Measurements from ENCODE around the gene RTTN. TPM values are rescaled to one million over a fixed set of nuclear protein-coding genes. Genes with fewer than 3 reads are reported as not detected.
A peak's percentile ranks its signal among the peaks of the same experiment; 100 is the strongest.

RTTN gene
- total RNA-seq, 8 experiments from 2014 or later: 6.2 to 43.6 (median 13.7) TPM

DNA sequence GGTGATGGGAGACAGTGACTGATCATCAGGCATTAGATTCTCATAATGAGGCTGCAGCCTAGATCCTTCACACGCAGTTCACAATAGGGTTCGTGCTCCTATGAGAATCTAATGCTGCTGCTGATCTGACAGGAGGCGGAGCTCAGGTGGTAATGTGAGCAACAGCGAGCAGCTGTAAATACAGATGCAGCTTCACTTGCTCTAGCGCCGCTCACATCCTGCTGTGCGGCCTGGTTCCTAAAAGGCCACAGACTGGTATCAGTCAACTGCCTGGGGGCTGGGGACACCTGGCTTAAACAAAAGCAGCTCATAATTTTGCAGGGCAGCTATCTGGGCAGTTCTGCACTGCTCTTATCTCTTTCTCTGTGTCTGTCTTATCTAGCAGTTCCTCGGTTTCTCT is 237.4 kb downstream of the RTTN start:
- Histone ChIP-seq H3K4me1 (replicated peaks in 1 of 2) (no peaks in the 10 kb centered on the region), H3K4me3 (no peak overlapping the region), H3K27ac (no peak overlapping the region)
- in situ Hi-C loops (cut with MboI; ENCODE audit: low pct_unique_long_range_greater_than_20kb in 2 of 9, low sequenced_read_pairs in 9 of 9, unreplicated experiment in 9 of 9): no loop called here
- 48 to 100% (median 79%) methylated on average over 1 to 7 of the region's 8 CpGs; no CpG with 5 or more reads in 2 of the 10 experiments for WGBS, 10 experiments
- peak in 4 of 8 experiments; percentile 12 to 74 (median 68) for ATAC-seq (replicated peaks in 6 of 8)

GRCh38 chr18:69963196-69963595 is 242.3 kb downstream of the RTTN start:
- 79 to 91% (median 84%) methylated on average over 1 to 4 of the region's 4 CpGs; no CpG with 5 or more reads in 1 of the 10 experiments for WGBS, 10 experiments
- in situ Hi-C loops (cut with MboI; ENCODE audit: low pct_unique_long_range_greater_than_20kb in 2 of 9, low sequenced_read_pairs in 9 of 9, unreplicated experiment in 9 of 9): no loop called here

DNA sequence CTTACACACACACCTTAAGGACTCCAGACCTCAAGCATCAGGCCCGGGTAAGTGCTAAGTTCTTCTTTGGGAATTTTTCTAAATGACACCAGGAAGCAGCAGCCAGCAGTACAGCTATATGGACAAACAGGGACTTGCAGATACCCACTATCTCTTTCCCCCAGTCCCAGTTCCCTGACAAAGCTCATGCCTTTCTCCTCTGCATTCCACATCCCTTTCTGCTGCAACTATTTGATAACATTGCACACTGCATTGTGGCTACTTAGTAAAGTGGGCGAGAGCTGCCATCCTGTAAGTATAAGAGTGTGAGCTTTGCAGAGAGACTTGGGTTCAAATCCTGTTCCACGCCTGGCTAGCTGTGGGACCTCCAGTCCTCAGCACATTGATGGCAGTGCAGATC is 243.8 kb downstream of the RTTN start:
- in situ Hi-C loops (cut with MboI; ENCODE audit: low pct_unique_long_range_greater_than_20kb in 2 of 9, low sequenced_read_pairs in 9 of 9, unreplicated experiment in 9 of 9): no loop called here
- 20 to 100% (median 92%) methylated on average over 1 to 2 of the region's 3 CpGs; no CpG with 5 or more reads in 5 of the 10 experiments for WGBS, 10 experiments
- Histone ChIP-seq H3K4me1 (replicated peaks in 1 of 2) (peaks cover 5 to 7% of the 10 kb centered on the region in 2 donors), H3K4me3 (no peak overlapping the region), H3K27ac (no peak overlapping the region)
- no peak for ATAC-seq (replicated peaks in 6 of 8)

More at GRCh38 chr18:69963196-69963595, 242.3 kb downstream of the RTTN start:
- H3K27ac ChIP-seq: no peak overlapping the region
- no peak for ATAC-seq (replicated peaks in 6 of 8)
- no peak overlapping the region for H3K4me3 ChIP-seq
- peaks cover 0 to 3% of the 10 kb centered on the region in 2 donors for H3K4me1 ChIP-seq (replicated peaks in 1 of 2)

- Histone ChIP-seq H3K4me1 (replicated peaks in 1 of 2) (peaks cover 5 to 7% of the 10 kb centered on the region in 2 donors), H3K4me3 (no peak overlapping the region), H3K27ac (no peak overlapping the region)
- in situ Hi-C loops (cut with MboI; ENCODE audit: low pct_unique_long_range_greater_than_20kb in 2 of 9, low sequenced_read_pairs in 9 of 9, unreplicated experiment in 9 of 9): no loop called here
- WGBS, 10 experiments: 73 to 100% (median 80%) methylated on average over 1 to 4 of the region's 5 CpGs; no CpG with 5 or more reads in 5 of the 10 experiments
- ATAC-seq (replicated peaks in 6 of 8): peak in 2 of 8 experiments; percentile 56 to 77
Measured at GRCh38 chr18:69958422-69958821, 247.1 kb downstream of the RTTN start.

DNA sequence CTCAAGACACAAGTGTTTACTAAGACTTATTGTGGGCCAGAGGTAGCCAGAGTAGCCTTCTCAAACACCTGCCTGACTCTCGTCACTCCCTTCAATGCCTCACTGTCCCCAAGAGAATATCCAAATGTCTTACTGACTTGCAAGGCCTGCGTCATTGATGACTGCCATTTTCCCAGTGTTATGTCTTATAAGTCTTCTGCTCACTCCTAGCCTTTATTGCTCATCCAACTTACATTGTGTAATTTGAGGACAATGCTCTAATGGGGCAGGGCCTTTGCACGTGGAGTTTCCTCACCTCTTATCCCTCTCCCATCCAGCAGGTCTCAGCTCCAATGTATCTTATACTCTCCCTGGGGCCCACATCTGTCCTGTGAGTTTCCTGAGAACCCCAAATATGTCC is 247.7 kb downstream of the RTTN start:
- WGBS, 10 experiments: 88 to 100% (median 94%) methylated on average over 1 to 3 of the region's 3 CpGs; no CpG with 5 or more reads in 4 of the 10 experiments
- Histone ChIP-seq H3K4me1 (replicated peaks in 1 of 2) (peaks cover 5 to 7% of the 10 kb centered on the region in 2 donors), H3K27ac (no peak overlapping the region), H3K4me3 (no peak overlapping the region)
- ATAC-seq (replicated peaks in 6 of 8): no peak
- in situ Hi-C loops (cut with MboI; ENCODE audit: low pct_unique_long_range_greater_than_20kb in 2 of 9, low sequenced_read_pairs in 9 of 9, unreplicated experiment in 9 of 9): no loop called here

DNA sequence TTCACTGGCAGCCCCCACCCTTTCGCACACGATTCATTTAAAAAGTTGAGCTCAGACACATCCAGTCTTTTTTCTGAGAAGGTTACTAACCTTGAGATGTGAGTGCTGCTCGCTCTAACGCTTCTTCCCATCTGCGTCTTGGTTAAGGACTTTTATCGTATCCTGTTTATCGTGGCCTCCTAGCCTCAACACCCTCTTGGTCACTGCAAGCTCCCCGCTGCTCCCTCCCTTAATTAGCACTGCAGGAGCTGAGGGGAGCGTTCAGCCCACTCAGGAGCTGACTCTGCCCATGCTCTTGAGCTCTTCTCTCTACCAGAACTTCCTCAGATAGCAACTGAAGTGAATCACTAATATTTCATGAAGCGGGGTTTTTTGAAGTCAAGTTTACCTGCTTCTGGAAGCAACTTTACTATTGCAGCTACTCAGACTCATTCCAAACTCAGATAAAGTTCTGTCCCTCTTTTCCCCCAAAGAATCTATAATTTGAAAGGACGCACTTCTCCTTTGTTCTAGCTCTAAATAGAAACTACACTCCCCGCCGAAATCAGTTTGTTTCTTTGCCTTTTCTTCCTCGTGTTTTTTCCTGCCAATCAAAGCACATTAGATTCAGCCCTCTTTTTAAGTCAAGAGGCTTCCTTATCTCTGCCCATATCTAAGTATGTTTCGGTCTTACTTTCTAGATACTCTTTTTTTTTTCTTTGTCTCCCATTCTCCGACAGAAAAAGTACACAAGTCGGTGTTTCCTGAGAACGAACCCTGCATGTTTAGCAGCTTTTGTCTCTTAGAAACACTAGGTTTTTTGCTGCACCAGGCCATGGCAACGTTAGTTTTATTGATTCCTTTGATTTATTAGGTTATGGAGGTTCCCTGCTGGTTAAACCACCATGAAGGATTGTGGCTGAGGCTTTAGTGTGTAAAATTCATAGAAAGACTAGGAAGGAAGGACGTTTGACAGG is 248.5 kb downstream of the RTTN start:
- Histone ChIP-seq H3K4me1 (replicated peaks in 1 of 2) (peaks cover 5 to 7% of the 10 kb centered on the region in 2 donors), H3K27ac (no peak overlapping the region), H3K4me3 (no peak overlapping the region)
- in situ Hi-C loops (cut with MboI; ENCODE audit: low pct_unique_long_range_greater_than_20kb in 2 of 9, low sequenced_read_pairs in 9 of 9, unreplicated experiment in 9 of 9): no loop called here
- 54 to 87% (median 68%) methylated on average over 8 to 19 of the region's 20 CpGs for WGBS, 10 experiments
- ATAC-seq (replicated peaks in 6 of 8): no peak

- Histone ChIP-seq H3K4me1 (replicated peaks in 1 of 2) (peaks cover 5 to 7% of the 10 kb centered on the region in 2 donors), H3K27ac (no peak overlapping the region), H3K4me3 (no peak overlapping the region)
- ATAC-seq (replicated peaks in 6 of 8): peak in 1 of 8 experiments; percentile 35
- 60 to 100% (median 88%) methylated on average over 1 to 4 of the region's 5 CpGs; no CpG with 5 or more reads in 2 of the 10 experiments for WGBS, 10 experiments
- in situ Hi-C loops (cut with MboI; ENCODE audit: low pct_unique_long_range_greater_than_20kb in 2 of 9, low sequenced_read_pairs in 9 of 9, unreplicated experiment in 9 of 9): no loop called here
Measured at GRCh38 chr18:69956057-69956456, 249.4 kb downstream of the RTTN start.

DNA sequence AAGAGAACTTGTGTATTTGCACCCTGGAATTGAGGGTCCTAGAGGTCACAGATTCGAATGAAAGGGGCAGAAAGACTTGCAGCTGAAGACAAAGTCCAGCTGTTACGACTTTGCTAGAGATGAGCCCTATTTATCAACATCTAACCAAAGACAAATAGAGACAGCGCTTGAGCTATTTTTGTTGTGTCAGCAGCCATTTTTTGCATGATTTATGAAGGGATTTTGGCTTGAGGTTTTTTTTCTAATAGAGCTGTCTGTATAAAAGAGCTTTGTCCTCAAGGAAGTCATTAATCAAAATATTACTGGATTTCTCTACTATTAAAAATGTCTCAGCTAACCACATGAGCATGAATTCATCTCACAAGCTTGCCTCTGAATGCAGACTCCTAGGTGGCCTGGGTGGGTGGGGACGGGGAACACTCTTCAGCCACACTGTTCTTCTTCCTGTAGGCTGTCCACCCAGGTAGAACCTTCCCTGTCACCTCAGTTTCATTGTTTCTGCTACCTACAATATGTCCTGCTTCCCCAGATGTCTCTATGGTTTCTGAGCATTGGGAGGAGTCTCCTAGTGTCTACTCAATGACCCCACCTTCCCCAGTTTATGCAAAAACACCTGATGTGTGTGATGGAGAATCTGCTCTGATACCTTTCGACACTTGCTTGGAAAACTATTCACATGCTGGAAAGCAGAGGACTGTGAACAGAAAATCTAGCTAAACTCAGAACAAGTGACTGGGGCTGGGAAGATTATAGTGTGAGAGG is 250.6 kb downstream of the RTTN start:
- no peak overlapping the region for H3K27ac ChIP-seq
- peaks cover 5 to 7% of the 10 kb centered on the region in 2 donors for H3K4me1 ChIP-seq (replicated peaks in 1 of 2)
- in situ Hi-C loops (cut with MboI; ENCODE audit: low pct_unique_long_range_greater_than_20kb in 2 of 9, low sequenced_read_pairs in 9 of 9, unreplicated experiment in 9 of 9): no loop called here
- no peak for ATAC-seq (replicated peaks in 6 of 8)
- 31 to 87% (median 73%) methylated on average over 1 to 5 of the region's 5 CpGs; no CpG with 5 or more reads in 2 of the 10 experiments for WGBS, 10 experiments
- H3K4me3 ChIP-seq: no peak overlapping the region

DNA sequence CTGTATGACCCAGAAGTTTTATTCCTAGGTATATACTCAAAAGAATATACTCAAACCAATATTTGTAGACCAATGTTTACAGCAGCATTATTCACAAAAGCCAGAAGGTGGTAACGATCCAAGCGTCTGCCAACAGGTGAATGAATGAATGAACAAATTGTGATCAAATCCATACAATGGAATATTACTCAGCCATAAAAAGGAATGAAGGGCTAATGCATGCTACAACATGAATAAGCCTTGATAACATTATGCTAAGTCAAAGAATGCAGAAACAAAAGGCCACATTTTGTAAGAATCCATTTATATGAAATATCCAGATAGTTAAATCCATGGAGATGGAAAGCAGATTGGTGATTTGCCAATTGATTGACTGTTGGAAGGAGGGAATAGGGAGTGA is 252.3 kb downstream of the RTTN start:
- H3K4me3 ChIP-seq: no peak overlapping the region
- H3K4me1 ChIP-seq (replicated peaks in 1 of 2): peaks cover 4 to 5% of the 10 kb centered on the region in 2 donors
- 88 to 100% (median 100%) methylated on average over 1 to 2 of the region's 2 CpGs; no CpG with 5 or more reads in 1 of the 10 experiments for WGBS, 10 experiments
- ATAC-seq (replicated peaks in 6 of 8): no peak
- in situ Hi-C loops (cut with MboI; ENCODE audit: low pct_unique_long_range_greater_than_20kb in 2 of 9, low sequenced_read_pairs in 9 of 9, unreplicated experiment in 9 of 9): no loop called here
- no peak overlapping the region for H3K27ac ChIP-seq

Other genes starting within 250 kb of the RTTN start
- gene SOCS6, start 83.4 kb upstream of the RTTN start, total RNA-seq: 10 to 100 TPM in 7 of 8 experiments, 1 to 10 TPM in 1; 9.1 to 19.7 (median 13.3) TPM